ENCODE measurements around the gene PLPPR5. TPM values are rescaled to one million over a fixed set of nuclear protein-coding genes. Genes with fewer than 3 reads are reported as not detected.

Gene PLPPR5
- total RNA-seq, 1 experiment from 2014 or later: not detected

- DNase-seq (ENCODE audit: low spot score): no peak
Measured at GRCh38 chr1:98969798-98970490, 34.7 kb downstream of the PLPPR5 start.

DNA sequence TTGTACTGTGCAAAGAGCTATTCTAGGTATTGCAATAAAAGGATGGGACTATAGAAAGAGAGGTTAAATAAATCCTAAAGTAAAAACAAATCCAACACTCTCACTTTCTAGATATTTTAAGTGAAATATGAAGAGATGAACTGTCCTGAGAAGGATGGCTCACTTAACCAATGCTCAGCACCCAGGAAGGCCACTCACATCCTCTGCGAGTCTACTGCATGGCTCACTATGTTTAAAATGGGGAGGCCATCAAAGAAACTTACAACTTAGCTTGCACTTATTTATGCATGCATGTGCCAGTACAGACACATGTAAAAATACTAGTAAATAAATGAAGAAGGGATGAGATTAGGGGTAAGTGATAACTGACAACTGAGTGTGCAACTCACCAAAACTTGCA is 37.5 kb downstream of the PLPPR5 start:
- no peak for DNase-seq (ENCODE audit: low spot score)

DNA sequence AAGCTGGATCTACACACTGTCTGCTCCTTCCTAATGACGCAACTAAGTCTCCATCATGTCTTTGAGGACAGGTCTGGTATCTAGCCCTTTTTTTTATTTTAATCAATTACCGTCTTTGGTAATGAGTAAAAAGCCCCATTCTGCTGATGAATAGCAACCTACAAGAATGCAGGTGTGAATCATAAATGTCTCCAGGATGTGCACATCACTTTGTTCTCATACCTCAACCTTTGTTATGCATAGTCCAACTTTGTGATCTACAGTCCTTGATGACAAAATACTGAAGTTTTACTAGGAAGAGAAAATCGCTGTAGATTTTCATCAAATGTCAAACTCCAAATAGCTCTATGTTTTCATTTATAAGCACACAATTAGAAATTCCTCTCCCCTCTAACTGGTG is 39.3 kb downstream of the PLPPR5 start:
- DNase-seq (ENCODE audit: low spot score): no peak

GRCh38 chr1:98964198-98964597 is 40.5 kb downstream of the PLPPR5 start:
- DNase-seq (ENCODE audit: low spot score): no peak

GRCh38 chr1:98963064-98963758 is 41.5 kb downstream of the PLPPR5 start:
- no peak for DNase-seq (ENCODE audit: low spot score)

DNA sequence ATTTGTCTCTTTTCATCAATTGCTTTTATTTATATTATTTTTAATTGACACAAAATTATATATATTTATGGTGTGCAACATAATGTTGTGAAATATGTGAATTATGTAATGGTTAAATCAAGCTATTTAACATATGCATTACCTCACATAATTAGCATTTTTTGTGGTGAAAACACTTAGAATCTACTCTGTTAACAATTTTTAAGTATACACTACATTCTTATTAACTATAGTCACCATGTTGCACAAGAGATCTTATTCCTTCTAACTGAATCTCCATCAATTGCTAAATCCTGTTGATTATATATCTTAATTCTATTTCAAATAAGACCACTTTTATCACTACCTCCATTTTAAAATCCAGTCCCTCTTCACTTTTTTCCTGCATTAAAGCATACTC is 42.5 kb downstream of the PLPPR5 start:
- DNase-seq (ENCODE audit: low spot score): no peak

DNA sequence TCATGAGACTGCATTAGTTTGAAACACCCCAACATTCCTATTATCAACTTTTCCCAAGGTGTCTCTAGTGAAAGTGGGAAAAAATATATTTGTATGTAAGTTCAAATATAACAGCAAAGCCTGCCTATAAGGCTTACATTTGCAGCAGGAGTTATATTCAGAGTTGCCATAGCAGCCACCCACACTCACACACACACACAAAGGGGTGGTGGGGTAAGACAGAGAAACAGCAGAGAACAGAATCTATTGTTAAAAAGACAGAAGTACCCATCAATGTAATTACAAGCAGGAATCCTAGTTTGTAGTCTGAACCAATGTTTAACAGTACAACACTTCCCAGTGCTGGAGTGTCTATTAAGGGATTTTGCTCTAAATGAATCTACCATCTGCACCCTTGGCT is 55.0 kb downstream of the PLPPR5 start:
- no peak for DNase-seq (ENCODE audit: low spot score)

DNA sequence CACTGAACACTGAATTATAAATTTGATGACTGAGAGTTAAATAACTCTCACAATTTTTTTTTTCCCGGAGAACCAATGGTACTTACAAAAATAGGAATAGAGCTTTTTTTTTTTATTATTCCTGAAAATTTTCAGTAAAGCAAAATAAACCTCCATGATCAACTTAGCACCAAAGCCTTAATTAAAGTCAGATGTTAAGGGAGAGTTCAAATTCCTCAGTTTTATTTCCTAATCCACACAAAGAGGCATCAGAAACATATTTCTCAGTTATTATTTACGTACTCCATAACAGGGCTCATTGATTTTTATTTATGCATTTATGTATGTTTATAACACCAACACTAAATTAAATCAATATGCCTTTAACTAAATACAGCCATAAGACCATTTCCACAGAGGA is 55.5 kb downstream of the PLPPR5 start:
- no peak for DNase-seq (ENCODE audit: low spot score)

DNA sequence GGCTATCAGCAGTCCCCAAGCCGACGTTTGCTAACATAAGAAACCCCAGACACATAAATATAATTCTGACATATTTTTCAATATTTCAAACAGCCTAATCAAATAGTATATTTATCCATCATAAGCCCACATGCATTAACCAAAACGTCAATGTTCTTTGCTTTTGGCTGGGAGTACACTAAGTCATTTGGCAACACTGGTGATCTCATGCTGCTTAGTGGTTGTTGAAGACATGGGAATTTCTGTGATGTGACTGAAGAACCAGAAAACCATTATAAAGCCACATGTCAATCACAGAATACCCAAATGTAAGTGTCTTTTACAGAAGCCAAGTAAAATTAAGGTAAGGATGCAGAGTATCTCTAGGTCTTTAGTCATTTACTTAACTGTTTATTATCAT is 57.6 kb downstream of the PLPPR5 start:
- DNase-seq (ENCODE audit: low spot score): no peak

- no peak for DNase-seq (ENCODE audit: low spot score)
Measured at GRCh38 chr1:98940722-98941079, 64.0 kb downstream of the PLPPR5 start.

GRCh38 chr1:98940069-98940721 is 64.5 kb downstream of the PLPPR5 start:
- no peak for DNase-seq (ENCODE audit: low spot score)

DNA sequence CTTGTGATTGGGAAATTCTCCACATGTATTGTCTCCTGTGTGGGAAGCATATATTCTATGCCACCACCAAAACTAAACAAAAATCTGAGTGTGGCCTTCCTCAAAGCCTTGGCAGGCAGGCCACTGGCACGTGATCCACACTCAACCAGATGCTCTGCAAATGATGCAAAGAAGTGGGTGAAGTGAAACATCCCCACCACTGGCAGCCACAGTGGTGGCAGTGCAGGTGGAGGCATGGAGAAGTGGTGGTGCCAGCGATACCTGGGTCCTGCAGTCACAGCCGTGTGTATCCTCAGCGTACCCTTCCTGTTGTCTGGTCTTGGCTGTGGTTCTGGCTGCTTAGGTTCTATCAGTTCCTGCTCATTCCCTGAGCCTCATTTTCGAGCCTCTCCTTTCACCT is 65.2 kb downstream of the PLPPR5 start:
- DNase-seq (ENCODE audit: low spot score): no peak

GRCh38 chr1:98937347-98937746 is 67.3 kb downstream of the PLPPR5 start:
- no peak for DNase-seq (ENCODE audit: low spot score)

DNA sequence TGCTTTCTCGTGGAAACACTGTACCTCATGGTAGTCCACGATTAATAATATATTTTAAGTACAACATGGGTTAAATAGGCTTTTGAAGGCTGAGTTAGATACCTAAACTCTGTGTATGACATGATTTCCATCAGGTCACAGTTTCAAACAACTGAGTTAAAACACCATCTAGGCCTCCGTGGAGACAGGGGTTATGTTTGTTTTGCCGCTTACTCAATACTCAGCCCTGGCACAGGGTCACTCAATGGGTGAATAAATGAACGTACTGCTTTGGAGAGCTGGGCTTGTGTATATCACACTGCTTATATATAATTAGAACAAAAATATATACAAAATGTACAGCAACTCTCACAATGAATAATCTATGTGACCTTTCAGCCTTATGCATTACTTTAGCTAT is 72.5 kb downstream of the PLPPR5 start:
- DNase-seq (ENCODE audit: low spot score): no peak

DNA sequence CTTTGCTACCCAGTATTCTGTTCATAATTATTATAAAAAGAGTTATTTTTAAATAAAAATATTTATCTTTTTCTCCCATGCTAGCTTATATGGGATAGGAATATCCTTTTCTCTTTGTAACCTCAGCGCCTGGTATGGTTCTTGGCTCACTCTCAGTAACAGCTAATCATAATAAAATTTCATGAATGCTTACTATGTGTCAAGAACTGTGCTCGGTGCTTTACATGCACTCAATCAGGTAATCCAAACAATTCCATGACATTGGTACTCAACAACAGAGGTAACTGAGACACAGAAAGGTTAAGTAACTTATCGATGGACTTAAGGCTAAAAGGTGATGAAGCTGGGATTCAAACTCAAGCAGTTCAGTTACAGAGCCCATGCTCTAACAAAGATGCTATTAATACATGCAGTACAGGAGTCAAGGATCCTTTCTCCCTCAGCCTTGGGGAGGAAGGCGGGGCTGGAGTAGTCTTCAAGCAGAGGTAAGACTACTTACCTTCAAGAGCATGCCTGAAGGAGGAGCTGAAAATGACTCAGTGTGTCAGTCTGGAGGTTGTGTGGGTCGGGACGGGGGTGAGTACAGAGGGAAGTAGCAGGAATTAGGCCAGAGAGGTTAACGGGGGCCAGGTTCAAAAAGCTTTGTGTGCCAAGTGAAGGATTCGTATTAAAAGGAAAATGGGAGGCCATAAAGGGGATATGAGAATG is 73.4 kb downstream of the PLPPR5 start:
- DNase-seq (ENCODE audit: low spot score): no peak

GRCh38 chr1:98929437-98929836 is 75.2 kb downstream of the PLPPR5 start:
- no peak for DNase-seq (ENCODE audit: low spot score)

GRCh38 chr1:98926597-98926996 is 78.1 kb downstream of the PLPPR5 start:
- no peak for DNase-seq (ENCODE audit: low spot score)

GRCh38 chr1:98924977-98925376 is 79.7 kb downstream of the PLPPR5 start:
- DNase-seq (ENCODE audit: low spot score): no peak

DNA sequence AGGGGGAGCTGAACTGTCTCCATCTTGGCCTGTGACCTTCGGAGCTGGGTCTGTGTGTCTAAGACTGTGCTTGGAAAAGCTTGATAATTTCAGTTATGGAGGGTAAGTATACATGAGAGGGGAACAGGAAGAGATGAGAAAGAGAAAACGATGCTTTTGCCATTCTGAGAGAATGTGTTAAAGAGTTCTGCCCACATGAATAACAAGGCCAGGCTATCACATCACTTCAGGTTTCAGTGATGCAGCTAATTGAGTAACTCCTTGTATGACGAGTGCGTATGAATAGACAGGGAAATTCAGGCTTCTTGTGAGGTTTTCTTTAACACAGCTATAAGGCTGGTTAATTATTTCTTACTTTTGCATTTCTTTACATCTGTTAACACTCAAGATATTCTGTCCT is 81.0 kb downstream of the PLPPR5 start:
- no peak for DNase-seq (ENCODE audit: low spot score)

DNA sequence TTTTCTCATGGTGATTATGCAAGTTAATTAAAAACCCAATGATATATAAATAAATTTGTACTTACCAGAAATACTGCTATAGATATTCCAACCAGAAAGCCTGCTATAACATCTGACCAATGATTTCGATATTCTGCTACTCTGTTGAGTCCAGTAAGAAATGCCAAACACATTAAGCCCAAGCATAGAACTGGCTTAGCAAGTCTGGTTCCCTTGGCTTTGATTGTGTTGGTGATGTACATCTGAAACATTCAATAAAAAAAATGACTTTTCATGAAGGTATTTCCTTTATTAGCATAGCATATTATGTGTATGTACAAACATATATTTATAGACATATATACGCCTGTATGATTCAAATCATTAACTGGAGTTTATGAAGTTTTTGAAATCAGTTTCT is 82.8 kb downstream of the PLPPR5 start:
- no peak for DNase-seq (ENCODE audit: low spot score)

DNA sequence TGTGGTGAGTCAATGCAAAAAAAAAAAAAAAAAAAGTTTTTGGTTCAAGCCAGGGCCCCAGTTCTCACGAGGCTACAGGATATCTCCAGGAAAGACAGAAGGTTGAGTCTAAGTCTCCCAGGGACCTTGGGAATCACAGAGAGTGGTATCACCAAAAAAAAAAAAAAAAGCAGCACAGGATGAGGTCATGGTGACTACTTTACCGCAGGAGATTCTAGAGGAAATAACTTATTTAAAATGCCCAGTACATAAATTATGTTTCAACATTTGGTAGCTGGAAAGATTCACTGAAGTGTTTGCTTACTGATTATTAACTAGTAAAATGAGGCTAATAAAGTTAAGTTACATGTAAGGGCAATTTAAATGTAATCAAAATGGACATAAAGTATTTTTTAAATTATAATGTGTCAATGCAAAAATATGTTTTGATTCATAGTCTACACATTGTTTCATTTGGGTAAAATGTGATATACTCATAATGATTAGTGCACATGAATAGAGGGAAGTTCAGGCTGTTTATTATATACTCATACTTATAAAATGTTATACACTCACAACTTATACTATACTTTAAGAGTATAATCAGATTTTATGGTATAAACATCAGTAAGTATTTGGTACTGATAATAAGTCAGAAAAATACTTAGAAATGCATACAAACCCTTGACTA is 84.1 kb downstream of the PLPPR5 start:
- no peak for DNase-seq (ENCODE audit: low spot score)

GRCh38 chr1:98919652-98920051 is 85.0 kb downstream of the PLPPR5 start:
- DNase-seq (ENCODE audit: low spot score): no peak

All from HT-29 (cell line).